NCI-H1417 treated with DMSO at 0.1 percent for 48 hours (cell line): ENCODE measurements around the gene ZNF764.
"Not testable (repeated sequence)": the region's sequence is repeated elsewhere in the genome, so short reads cannot be mapped to it uniquely, and the experiment has no call there.

Experiments used
- DNase-seq: peaks from one replicate; lab custom pipeline; 2025; lab: John Stamatoyannopoulos, UW

The ZNF764 gene

DNA sequence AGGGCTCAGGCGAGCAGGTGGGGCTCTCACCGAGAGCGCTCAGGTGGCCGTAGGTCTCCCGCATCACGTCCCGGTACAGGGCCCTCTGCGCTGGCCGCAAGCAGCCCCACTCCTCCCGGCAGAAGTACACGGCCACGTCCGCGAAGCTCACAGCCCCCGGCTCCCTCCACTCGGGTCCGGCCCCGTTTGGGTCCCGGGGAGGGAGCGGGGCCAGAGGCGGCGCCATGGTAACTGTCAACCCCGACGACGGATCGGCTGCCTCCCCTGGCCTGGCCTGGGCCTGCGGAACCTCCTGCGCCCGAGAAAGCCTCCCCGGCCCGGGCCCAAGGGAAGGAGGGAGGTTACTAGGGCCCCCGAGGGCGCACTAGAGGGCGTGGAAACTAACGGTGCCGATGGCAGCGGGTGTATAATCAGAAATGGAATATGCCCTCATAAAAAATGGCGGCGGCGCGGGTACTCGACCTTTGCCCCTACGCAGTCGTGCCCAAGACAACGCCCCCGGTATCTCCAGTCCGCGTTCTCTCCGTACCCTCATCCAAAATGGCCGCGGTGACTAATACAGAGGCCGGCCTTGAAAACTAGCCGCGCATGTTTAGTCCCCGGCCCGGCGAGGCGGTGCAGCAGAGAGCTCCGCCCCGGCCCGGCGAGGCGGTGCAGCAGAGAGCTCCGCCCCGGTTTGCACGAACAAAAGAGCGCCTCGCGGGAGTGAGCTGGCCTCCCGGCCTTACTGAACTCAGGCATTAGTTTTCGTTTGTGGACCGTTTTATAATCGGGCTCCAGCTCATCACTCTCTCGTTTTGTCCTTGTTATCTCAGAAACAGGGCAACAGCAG, at the start of gene ZNF764:
TSS of gene ZNF764 (minus strand) at position 418 of the 832 bp plus-strand sequence. CDS start at position 226, 192 bp downstream.
- peak; percentile 92 for DNase-seq

DNA sequence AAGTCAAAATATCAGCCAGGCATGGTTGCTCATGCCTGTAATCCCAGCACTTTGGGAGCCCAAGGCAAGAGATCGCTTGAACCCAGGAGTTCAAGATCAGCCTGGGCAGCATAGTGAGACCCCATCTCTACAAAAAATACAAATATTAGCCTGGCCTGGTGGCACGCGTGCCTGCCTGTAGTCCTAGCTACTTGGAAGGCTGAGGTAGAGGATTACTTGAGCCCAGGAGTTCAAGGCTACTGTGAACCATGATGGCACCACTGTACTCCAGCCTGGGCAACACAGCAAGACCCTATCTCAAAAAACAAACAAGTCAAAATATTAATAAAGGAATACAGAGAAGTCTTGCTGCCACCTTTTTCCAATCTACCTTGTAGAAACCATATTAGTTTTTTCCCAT, 47.8 kb upstream of the ZNF764 start:
- DNase-seq, result no peak

DNA sequence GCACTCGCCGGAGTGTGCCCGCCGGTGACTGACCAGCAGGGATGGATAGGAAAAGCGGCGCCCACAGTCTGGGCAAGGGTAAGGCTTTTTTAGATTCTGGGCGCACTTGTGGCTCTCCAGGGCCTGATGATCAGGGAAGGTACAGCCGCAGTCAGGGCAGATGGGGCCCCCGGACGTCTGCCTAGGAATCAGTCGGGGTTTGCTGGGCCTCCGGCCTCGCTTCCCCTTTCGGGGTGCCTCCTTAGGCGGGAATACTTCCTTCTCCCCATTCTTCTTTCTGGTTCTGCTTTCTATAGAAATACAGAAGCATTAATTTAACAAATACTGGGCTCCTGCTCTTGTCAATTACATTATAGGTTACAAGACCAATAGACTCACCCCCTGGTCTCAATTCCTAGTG, 47.0 kb upstream of the ZNF764 start:
- no peak for DNase-seq

DNA sequence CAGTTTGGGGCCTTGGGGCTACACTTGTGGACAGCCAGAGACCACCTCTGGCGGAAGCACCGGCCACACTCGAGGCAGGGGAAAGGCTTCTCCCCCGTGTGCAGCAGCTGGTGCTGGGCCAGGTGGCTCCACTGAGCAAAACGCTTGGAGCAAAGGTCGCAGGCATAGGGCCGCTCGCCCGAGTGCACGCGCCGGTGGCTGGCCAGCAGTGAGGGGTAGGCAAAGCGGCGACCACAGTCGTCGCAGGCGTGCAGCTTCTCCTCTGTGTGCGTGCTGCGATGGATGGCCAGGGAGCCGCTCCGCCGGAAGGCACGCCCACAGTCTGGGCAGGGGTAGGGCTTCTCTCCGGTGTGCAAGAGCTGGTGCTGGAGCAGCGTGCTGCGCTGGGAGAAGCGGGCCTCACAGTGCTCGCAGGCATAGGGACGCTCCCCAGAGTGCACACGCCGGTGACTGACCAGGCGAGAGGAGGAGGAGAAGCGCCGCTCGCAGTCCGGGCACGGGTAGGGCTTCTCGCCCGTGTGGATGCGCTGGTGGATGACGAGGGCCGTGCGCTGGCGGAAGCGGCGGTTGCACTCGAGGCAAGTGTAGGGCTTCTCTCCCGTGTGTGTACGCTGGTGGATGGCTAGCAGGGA, 46.3 kb upstream of the ZNF764 start:
- no peak for DNase-seq

DNA sequence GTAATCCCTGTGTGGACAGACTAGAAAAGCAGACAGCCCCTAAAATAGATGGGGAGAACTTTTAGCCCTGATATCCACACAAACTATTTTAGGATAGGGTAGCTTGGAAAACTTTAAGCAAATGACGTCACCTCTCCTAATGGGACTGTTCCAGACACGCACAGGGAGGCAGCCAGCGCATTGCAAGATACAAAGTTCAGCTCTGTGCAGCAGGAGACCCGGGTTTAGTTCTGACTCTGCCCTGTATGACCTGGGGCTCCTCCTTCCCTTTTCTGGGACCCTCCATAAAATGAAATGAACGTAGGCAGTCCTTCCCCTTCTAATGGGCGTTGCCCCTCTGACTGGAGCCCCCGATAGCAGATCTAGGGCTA, 45.8 kb upstream of the ZNF764 start:
- no peak for DNase-seq

DNA sequence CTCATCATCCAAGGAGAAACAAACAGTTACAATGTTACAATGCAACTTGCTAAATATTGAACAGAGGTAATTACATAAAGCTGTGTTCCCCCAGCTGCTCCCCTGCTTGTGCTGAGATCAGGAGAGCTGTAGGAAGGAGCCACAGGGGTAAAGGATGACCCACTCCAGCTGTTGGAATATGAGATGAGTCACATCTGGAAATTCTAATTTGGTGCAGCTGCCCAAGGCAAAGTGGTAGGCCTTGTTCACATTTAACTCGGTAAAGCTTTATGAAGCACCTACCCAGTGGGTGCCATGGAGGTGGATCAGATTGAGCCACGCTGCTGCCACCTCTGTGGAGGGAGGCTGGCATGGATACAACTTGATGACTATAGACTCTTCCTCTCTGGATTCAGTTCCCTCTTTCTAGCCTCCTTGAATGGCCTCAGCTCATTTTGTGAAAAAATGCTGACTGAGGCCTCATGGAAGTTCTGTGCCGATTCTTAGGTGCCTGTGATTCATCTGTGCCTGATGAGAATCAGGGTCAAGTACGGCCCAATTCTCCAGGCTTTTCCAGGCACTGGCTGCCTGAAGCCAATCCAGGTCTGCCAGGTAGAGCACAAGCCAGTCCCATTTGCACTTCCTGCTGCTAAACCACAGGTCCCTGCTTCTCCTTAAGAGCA, 44.6 kb upstream of the ZNF764 start:
- no peak for DNase-seq

DNA sequence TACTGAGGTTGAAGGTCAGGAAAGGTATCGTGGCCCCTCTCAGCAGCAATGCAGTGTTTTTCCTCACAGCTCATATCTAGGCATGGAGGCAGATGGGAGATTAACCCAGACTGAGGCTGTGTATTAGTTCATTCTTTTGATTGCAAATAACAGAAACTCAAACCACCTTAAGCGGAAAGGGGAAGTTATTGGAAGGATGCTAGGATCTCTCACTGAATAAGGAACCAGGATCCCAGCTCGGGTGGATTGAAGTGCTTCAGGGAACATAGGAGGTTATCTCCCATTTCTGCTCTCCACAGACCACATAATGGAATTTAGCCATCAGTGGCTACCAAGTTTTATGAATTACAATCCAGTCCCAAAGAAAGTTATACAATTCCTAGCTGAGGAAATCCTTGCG, 43.8 kb upstream of the ZNF764 start:
- no peak for DNase-seq

DNA sequence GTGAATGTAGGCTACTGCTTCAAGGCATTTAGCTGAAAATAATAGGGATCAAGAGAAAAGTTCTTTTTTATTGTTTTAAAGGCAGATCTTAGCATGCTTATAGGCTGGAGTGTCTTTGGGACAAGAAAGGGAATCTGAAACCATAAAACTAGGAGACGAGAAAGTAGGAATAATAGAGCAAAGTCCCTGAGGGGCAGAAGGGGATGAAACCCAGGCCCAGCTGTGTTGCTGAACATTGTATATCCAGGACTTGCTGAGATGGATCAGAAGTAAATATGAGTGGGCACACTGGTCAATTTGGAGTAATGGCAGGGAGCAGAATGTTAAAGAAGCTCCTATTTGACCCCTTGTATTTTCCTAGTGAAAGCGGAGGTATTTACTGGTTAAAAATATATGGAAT, 42.8 kb upstream of the ZNF764 start:
- no peak for DNase-seq

DNA sequence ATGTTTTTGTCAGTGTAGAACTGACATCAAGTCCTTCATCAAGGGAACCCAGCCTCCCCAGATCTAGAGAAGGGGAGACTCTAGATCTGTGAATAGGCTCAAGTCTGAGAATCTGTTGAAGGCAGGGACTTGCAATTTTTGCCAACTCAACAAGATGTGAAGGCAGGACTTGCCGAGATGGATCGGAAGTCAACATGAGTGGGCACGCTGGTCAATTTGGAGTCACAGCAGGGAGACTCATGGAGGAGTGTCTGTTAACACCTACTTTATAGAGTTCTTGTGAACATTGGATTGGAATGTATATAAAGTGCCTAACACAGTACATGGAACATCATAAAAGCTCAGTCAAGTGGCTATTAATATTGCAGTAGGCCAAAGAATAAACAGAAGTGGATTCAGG, 42.0 kb upstream of the ZNF764 start:
- no peak for DNase-seq

DNA sequence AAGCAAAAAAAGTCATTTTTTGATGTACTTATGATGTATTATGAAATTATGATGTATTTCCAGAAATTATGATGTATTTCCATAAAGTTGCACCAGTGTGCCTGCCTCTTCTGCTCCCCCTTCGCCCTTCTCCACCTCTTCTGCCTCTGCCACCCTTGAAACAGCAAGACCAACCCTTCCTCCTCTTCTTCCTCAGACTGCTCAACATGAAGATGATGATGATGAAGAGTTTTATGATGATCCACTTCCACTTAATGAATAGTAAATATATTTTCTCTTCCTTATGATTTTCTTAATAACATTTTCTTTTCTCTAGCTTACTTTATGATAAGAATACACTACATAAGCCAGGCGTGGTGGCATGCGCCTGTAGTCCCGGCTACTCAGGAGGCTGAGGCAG, 34.7 kb upstream of the ZNF764 start:
- no peak for DNase-seq

DNA sequence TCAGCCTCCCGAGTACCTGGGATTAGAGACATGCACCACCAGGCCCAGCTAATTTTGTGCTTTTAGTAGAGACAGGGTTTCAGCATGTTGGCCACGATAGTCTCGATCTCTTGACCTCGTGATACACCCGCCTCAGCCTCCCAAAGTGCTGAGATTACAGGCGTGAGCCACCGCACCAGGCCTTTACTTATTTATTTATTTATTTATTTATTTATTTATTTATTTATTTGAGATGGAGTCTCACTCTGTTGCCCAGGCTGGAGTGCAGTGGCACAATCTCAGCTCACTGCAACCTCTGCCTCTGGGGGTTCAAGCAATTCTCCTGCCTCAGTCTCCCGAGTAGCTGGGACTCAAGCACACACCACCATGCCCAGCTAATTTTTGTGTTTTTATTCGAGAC, 32.7 kb upstream of the ZNF764 start:
- DNase-seq, result not testable (repeated sequence)

DNA sequence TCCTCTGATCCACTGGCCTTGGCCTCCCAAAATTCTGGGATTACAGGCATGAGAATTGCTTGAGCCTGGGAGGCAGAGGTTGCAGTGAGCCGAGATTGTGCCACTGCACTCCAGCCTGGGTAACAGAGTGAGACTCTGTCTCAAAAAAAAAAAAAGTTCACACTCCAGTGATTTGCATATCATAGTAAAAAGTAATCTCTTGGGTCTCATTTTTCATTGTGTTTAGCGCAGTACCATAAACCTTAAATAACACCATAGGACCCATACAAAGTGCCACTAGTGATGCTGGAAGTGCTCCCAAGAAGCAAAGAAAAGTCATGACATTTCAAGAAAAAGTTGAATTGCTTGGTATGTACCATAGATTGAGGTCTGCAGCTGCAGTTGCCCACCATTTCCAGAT, 31.4 kb upstream of the ZNF764 start:
- DNase-seq, result not testable (repeated sequence)

DNA sequence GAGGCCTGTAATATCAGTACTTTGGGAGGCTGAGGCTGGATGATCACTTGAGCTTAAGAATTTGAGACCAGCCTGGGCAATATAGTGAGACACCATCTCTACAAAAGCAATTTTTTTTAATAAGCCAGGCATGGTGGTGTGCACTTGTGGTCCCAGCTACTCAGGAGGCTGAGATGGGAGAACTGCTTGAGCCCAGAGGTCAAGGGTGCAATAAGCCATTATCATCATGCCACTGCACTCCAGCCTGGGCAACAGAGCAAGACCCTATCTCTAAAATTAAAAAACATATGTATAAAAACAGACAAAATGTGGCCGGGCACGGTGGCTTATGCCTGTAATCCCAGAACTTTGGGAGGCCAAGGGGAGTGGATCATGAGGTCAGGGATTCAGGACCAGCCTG, 30.5 kb upstream of the ZNF764 start:
- no peak for DNase-seq

DNA sequence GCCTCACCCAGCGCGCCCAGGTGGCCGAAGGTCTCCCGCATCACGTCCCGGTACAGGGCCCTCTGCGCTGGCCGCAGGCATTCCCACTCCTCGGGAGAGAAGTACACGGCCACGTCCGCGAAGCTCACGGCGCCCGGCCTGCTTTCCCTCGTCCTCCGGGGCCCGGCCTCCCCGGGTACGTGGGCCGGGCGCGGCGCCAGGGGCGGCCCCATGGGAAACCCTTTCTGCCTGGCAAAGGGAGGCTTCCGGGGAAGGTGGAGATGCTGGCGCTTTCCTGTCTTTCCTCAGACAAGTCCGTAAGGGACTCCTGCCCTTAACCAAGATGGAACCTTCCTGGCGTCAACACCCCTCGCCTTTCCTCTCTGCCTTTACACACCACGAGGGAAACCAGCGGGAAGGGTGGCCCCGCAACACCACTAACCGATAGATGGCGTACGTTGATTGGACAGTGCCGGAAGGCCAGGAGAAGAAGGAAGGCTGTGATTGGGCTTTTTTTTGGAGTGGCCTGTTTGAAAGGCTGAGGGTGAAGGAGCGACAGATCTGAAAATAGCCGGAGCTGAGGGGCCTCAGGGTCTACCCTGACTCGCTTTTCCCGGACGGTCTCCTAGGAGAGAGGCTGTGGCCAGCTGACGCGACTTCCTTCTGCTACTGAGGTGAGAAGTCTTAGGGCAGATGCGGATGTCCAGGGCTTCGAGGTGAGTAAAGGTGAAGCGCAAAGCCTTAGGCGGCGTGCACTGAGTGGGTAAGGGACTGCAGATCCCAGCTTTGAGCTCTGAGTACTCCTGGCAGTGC, 27.4 kb upstream of the ZNF764 start, which contains the start of gene ZNF785:
TSS of gene ZNF785 (minus strand) at position 298 of the 792 bp plus-strand sequence. CDS start at position 212, 86 bp downstream.
- peak; percentile 94 for DNase-seq

DNA sequence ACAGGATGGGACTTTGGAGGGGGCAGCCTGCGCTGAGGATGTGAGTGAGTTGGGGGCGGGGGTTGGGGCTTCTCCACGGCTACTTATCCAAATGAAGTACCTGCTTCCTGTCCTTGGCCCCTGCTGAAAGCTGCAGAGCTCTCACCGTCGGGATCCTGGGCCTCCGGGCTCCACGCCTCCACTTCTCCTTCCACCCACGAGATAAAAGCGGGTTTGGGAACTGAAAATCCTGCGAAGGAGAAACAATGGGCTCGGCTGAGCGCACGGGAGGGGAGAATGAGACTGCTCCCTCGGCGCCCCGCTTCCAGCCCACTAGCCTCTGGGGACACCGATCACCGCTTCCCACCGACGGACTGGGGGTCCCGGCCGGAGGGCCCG, 26.8 kb upstream of the ZNF764 start:
- no peak for DNase-seq

DNA sequence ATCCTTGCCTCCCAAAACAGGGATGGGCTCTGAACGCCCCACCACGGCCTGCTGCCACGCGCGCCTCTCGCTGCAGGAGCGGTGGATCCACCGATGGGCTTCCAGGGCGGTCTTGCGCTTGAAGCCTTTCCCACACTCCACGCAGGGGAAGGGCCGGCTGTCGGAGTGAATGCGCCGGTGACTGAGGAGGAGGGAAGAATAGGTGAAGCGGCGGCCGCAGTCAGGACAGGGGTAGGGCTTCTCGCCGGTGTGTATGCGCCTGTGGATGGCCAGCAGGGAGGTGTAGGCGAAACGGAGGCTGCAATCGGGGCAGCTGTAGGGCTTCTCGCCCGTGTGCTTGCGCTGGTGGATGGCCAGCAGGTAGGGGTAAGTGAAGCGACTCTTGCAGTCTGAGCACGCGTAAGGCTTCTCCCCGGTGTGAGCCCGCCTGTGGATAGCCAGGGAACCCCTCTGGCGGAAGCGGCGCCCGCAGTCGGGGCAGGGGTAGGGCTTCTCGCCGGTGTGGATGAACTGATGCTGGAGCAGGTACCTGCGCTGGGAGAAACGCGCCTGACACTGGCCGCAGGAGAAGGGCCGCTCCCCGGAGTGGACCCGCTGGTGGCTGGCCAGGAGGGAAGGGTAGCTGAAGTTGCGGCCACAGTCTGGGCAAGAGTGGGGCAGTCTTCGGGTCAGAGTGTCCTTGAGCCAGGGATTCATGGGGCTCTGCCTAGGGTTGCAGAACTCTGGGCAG, 24.6 kb upstream of the ZNF764 start:
- no peak for DNase-seq

DNA sequence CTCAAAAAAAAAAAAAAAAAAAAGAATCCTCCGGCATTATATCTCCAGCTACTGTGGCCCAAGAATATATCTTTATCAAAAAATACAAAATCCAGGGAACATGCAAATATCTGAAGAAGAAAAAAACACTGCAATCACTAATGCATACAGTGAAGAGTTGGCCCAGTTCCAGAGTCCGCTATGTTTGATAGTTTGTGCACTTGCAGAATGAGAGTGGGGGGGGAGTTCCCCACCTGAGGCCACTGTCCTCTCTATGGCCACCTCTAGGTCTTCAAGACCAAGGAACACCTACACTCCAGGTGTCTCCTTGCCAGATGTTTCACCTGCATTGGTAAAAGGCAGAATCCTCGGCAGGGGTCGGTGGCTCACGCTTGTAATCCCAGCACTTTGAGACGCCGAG, 23.3 kb upstream of the ZNF764 start:
- no peak for DNase-seq

DNA sequence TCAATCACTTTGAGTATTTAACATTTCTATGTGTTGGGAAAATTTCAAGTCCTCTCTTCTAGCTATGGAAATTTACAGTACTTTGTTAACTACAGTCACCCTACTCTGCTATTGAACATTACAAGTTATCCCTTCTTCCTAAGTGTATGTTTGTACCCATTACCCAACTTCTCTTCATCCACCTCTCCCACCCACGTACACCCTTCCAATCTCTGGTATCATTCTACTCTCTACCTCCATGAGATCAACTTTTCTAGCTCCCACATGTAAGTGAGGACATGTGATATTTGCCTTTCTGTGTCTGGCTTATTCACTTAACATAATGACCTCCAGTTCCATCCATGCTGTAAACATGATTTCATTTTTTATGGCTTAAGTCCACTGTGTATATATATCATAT, 16.5 kb upstream of the ZNF764 start:
- DNase-seq, result no peak

DNA sequence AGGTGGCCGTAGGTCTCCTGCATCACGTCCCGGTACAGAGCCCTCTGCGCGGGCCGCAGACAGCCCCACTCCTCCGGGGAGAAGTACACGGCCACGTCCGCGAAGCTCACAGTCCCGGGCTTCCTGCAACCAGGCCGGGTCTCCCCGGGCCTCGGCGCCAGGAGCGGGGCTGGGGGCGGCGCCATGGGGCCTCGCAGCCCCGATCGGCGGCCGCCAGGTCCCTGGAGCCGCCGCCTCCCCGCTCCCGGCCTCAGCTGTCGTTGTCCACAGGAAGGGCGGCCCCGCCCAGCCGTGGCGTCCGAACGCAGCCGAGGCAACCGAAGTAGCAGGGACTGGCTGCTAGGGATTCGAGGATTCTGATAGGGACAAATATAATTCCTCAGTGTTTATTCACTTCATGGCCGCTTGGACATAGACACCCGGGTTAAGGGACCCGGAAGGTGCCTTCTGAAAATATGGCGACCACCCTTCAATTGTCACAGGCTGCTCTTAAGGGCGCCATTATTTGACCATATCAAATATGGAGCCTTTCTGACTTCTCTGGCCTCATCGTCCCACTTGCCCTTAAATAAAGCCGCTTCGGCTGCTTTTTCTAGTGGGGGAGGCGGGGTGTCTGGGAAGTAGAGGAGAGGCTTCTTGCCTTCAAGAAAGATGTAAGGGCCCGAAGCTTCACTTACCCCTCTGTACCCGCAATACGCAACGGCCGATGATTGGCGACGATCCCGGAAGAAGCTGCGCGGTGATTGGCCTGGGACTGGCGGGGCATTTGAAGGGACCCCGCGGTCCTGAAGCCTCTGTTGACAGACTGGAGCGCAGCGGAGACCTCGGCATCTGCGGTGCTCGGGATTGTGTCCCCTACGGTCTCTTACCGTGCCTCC, 13.5 kb upstream of the ZNF764 start, which contains the start of gene ZNF688:
TSS of gene ZNF688 (minus strand) at position 270 of the 878 bp plus-strand sequence. CDS start at position 185, 85 bp downstream.
- peak; percentile 92 for DNase-seq
